SK-N-SH treated with all-trans-retinoic acid at 6 μM for 48 hours (cell line): Measurements from ENCODE around the gene SMAP1.

Source experiments
- ARNTL ChIP-seq: fragments of 450-650 bp; formaldehyde crosslinking; IDR thresholded peaks from 2 replicates; pipeline ENCODE4 v1.5.0; 2020; ENCODE audit warnings: low read depth, mild to moderate bottlenecking, moderate library complexity, borderline replicate concordance
- CSDC2 ChIP-seq: fragments of 250-450 bp; sonication (Bioruptor Pico); IDR thresholded peaks from 2 replicates; pipeline ENCODE4 v1.5.0; 2020; ENCODE audit warnings: mild to moderate bottlenecking, moderate library complexity
- GLIS3 ChIP-seq: fragments of 250-450 bp; sonication (Bioruptor Pico); IDR thresholded peaks from 2 replicates; pipeline ENCODE4 v1.5.0; 2020; ENCODE audit warnings: mild to moderate bottlenecking, moderate library complexity
- OSR1 ChIP-seq: fragments of 250-450 bp; sonication (Bioruptor Pico); IDR thresholded peaks from 2 replicates; pipeline ENCODE4 v1.8.0; 2022; ENCODE audit warnings: moderate library complexity, mild to moderate bottlenecking, inconsistent platforms
- RARB ChIP-seq: fragments of 250-450 bp; sonication (Bioruptor Pico); IDR thresholded peaks from 2 replicates; pipeline ENCODE4 v1.8.0; 2021; ENCODE audit warnings: mild to moderate bottlenecking, moderate library complexity
- TCF4 ChIP-seq: fragments of 250-450 bp; sonication (Bioruptor Pico); IDR thresholded peaks from 2 replicates; pipeline ENCODE4 v1.8.0; 2021; ENCODE audit warnings: mild to moderate bottlenecking, moderate library complexity, borderline replicate concordance
- TF ChIP-seq, protein P1 (sequence below): fragments of 250-450 bp; sonication (Bioruptor Pico); IDR thresholded peaks from 2 replicates; pipeline ENCODE4 v1.5.1; 2020; ENCODE audit warnings: low read depth, mild to moderate bottlenecking, moderate library complexity
- TF ChIP-seq, protein P2 (sequence below): fragments of 250-450 bp; sonication (Bioruptor Pico); IDR thresholded peaks from 2 replicates; pipeline ENCODE4 v1.8.0; 2020; ENCODE audit warnings: mild to moderate bottlenecking, moderate library complexity, borderline replicate concordance

DNA sequence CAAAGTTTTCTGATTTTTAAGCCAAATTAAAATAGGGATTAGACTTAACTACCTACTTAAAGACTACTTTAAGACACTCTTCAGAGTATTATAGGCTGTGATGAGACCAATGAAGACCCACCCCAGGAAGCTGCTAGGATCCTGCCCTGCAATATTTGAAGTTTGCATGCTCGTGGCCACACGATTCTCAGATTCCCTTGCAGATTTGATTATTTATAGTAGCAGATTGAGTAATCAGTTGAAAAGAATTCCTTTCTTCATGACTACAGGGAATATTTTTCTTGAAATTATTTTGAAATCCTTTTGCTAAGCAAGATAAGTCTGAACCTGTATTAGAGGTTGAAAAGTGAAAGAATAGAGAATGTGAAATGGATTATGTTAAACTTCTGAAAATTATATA is 166.8 kb downstream of the SMAP1 start:
- TF ChIP-seq TCF4 (CRISPR knock-in tag), result no peak
- TF ChIP-seq ARNTL (CRISPR knock-in tag), result no peak
- TF ChIP-seq RARB (CRISPR knock-in tag), result no peak
- TF ChIP-seq, protein P1, sequence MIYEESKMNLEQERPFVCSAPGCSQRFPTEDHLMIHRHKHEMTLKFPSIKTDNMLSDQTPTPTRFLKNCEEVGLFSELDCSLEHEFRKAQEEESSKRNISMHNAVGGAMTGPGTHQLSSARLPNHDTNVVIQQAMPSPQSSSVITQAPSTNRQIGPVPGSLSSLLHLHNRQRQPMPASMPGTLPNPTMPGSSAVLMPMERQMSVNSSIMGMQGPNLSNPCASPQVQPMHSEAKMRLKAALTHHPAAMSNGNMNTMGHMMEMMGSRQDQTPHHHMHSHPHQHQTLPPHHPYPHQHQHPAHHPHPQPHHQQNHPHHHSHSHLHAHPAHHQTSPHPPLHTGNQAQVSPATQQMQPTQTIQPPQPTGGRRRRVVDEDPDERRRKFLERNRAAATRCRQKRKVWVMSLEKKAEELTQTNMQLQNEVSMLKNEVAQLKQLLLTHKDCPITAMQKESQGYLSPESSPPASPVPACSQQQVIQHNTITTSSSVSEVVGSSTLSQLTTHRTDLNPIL (CRISPR knock-in tag), result no peak
- TF ChIP-seq GLIS3 (CRISPR knock-in tag), result no peak
- TF ChIP-seq, protein P2, sequence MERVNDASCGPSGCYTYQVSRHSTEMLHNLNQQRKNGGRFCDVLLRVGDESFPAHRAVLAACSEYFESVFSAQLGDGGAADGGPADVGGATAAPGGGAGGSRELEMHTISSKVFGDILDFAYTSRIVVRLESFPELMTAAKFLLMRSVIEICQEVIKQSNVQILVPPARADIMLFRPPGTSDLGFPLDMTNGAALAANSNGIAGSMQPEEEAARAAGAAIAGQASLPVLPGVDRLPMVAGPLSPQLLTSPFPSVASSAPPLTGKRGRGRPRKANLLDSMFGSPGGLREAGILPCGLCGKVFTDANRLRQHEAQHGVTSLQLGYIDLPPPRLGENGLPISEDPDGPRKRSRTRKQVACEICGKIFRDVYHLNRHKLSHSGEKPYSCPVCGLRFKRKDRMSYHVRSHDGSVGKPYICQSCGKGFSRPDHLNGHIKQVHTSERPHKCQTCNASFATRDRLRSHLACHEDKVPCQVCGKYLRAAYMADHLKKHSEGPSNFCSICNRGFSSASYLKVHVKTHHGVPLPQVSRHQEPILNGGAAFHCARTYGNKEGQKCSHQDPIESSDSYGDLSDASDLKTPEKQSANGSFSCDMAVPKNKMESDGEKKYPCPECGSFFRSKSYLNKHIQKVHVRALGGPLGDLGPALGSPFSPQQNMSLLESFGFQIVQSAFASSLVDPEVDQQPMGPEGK (CRISPR knock-in tag), result no peak
- no peak for TF ChIP-seq OSR1 (CRISPR knock-in tag)
- TF ChIP-seq CSDC2 (CRISPR knock-in tag), result no peak
